Liver (tissue), 9 donors: Measurements from ENCODE around the gene OOSP4B. TPM values are rescaled to one million over a fixed set of nuclear protein-coding genes. Genes with fewer than 3 reads are reported as not detected.
"Not testable (repeated sequence)": the region's sequence is repeated elsewhere in the genome, so short reads cannot be mapped to it uniquely, and the experiment has no call there.

Source experiments
- DNase-seq: peaks from one replicate; pipeline ENCODE4 v3.0.0-alpha.2; 2017; ENCODE audit warnings: low spot score
- H3K27ac ChIP-seq, 2 donors: one replicate each; pipeline ENCODE4 v1.7.0; 2013; ENCODE audit warnings: inconsistent platforms in 2 of 2, low read length in 2 of 2, control low read depth in 1 of 2, low read depth in 1 of 2, mild to moderate bottlenecking in 1 of 2
- H3K27me3 ChIP-seq, 4 donors: one replicate each; pipeline versions ENCODE4 v1.6.1 to v1.7.0; 2013; ENCODE audit warnings: low read length in 3 of 4, inconsistent platforms in 1 of 4, mild to moderate bottlenecking in 1 of 4, moderate library complexity in 1 of 4; ENCODE audit not compliant: control insufficient read depth in 4 of 4, insufficient read depth in 4 of 4
- H3K36me3 ChIP-seq, 4 donors: one replicate each; pipeline versions ENCODE4 v1.6.1 to v1.7.0; 2013; ENCODE audit warnings: low read length in 3 of 4, mild to moderate bottlenecking in 3 of 4, low read depth in 1 of 4, moderate library complexity in 1 of 4; ENCODE audit not compliant: control insufficient read depth in 4 of 4, insufficient read depth in 3 of 4
- H3K4me1 ChIP-seq, 4 donors: one replicate each; pipeline versions ENCODE4 v1.6.1 to v1.7.0; 2013; ENCODE audit warnings: low read length in 3 of 4, mild to moderate bottlenecking in 3 of 4, moderate library complexity in 1 of 4; ENCODE audit not compliant: control insufficient read depth in 4 of 4, insufficient read depth in 4 of 4
- H3K4me3 ChIP-seq, 3 donors: one replicate each; pipeline versions ENCODE4 v1.6.1 to v1.7.0; 2013; ENCODE audit warnings: low read length in 3 of 3, control low read depth in 1 of 3, low read depth in 1 of 3, mild to moderate bottlenecking in 1 of 3
- H3K9ac ChIP-seq, 2 donors: one replicate each; pipeline ENCODE4 v1.7.0; 2013; ENCODE audit warnings: low read length in 2 of 2, mild to moderate bottlenecking in 2 of 2, moderate library complexity in 2 of 2, control low read depth in 1 of 2, low read depth in 1 of 2
- H3K9me3 ChIP-seq, 4 donors: one replicate each; pipeline versions ENCODE4 v1.6.1 to v1.7.0; 2013; ENCODE audit warnings: low read length in 3 of 4; ENCODE audit not compliant: control insufficient read depth in 4 of 4
- ATF3 ChIP-seq: IDR thresholded peaks from 2 replicates; pipeline ENCODE4 v1.6.1; 2016; ENCODE audit warnings: antibody characterized with exemption
- CTCF ChIP-seq: fragments of 150-350 bp; IDR thresholded peaks from 2 replicates; pipeline ENCODE4 v1.5.1; 2017; ENCODE audit warnings: improper control_type of control experiment, low read depth, low read length; ENCODE audit not compliant: missing input control
- EGR1 ChIP-seq, 2 donors: IDR thresholded peaks; 2 replicates each; pipeline ENCODE4 v1.6.1; 2016 to 2018; ENCODE audit warnings: antibody characterized with exemption in 2 of 2, low read depth in 2 of 2
- FOXA1 ChIP-seq: IDR thresholded peaks from 2 replicates; pipeline ENCODE4 v1.6.1; 2016; ENCODE audit warnings: antibody characterized with exemption
- FOXA2 ChIP-seq: IDR thresholded peaks from 2 replicates; pipeline ENCODE4 v1.6.1; 2016; ENCODE audit warnings: antibody characterized with exemption
- GABPA ChIP-seq, 2 donors: IDR thresholded peaks in 1 of 2; conservative IDR thresholded peaks in 1 of 2; 2 replicates each; pipeline ENCODE4 v1.6.1; 2016; ENCODE audit warnings: antibody characterized with exemption in 2 of 2, mild to moderate bottlenecking in 1 of 2, moderate library complexity in 1 of 2
- HNF4A ChIP-seq, 2 donors: conservative IDR thresholded peaks; 2 replicates each; pipeline ENCODE4 v1.6.1; 2016; ENCODE audit warnings: antibody characterized with exemption in 2 of 2, mild to moderate bottlenecking in 2 of 2
- HNF4G ChIP-seq: IDR thresholded peaks from 2 replicates; pipeline ENCODE4 v1.6.1; 2016; ENCODE audit warnings: antibody characterized with exemption
- JUND ChIP-seq, 2 donors: IDR thresholded peaks; 2 replicates each; pipeline ENCODE4 v1.6.1; 2016; ENCODE audit warnings: antibody characterized with exemption in 2 of 2
- MAX ChIP-seq: IDR thresholded peaks from 2 replicates; pipeline ENCODE4 v1.6.1; 2016; ENCODE audit warnings: antibody characterized with exemption
- NR2F2 ChIP-seq: IDR thresholded peaks from 2 replicates; pipeline ENCODE4 v1.6.1; 2016; ENCODE audit warnings: antibody characterized with exemption
- REST ChIP-seq: IDR thresholded peaks from 2 replicates; pipeline ENCODE4 v1.6.1; 2016; ENCODE audit warnings: antibody characterized with exemption, mild to moderate bottlenecking
- RXRA ChIP-seq, 2 donors: IDR thresholded peaks; 2 replicates each; pipeline ENCODE4 v1.6.1; 2017 to 2018; ENCODE audit warnings: antibody characterized with exemption in 2 of 2, mild to moderate bottlenecking in 1 of 2
- SP1 ChIP-seq: IDR thresholded peaks from 2 replicates; pipeline ENCODE4 v1.6.1; 2018; ENCODE audit warnings: antibody characterized with exemption, mild to moderate bottlenecking
- TAF1 ChIP-seq: conservative IDR thresholded peaks from 2 replicates; pipeline ENCODE4 v1.6.1; 2016; ENCODE audit warnings: antibody characterized with exemption, mild to moderate bottlenecking
- YY1 ChIP-seq: IDR thresholded peaks from 2 replicates; pipeline ENCODE4 v1.6.1; 2016; ENCODE audit warnings: antibody characterized with exemption, mild to moderate bottlenecking
- ZBTB33 ChIP-seq: IDR thresholded peaks from 2 replicates; pipeline ENCODE4 v1.6.1; 2016; ENCODE audit warnings: antibody characterized with exemption
- WGBS: extraction: QIAGEN DNeasy Blood & Tissue Kit; methylation state at CpG from one replicate; pipeline ENCODE4 v1.1.7; 2013; 5-methylcytosine and 5-hydroxymethylcytosine counted together
- polyA plus RNA-seq, 2 donors: library from polyadenylated mRNA; stranded (reverse) in 1 of 2; unstranded in 1 of 2; fragments of 200-250 nt in 1 of 2; fragments of >200 nt in 1 of 2; fragmentation: Nextera tagmentation in 1 of 2; extraction: Ambion mirVana in 1 of 2; gene quantifications; one replicate each; pipeline versions ENCODE4 v1.2.1 to v1.2.3, GENCODE V29; 2013 to 2015
- total RNA-seq, 2 donors: library from RNA; depleted of rRNA; stranded (reverse); fragments of >200 nt; gene quantifications; one replicate each; pipeline ENCODE4 v1.2.3, GENCODE V29; 2014
- donor health status: healthy.
- donor health status: healthy.
- donor health status: healthy.
- donor health status: healthy.
- donor health status: healthy.

The OOSP4B gene
- total and polyA plus RNA-seq, 4 donors = not detected

GRCh38 chr11:59973097-59973496 lies 43.9 kb upstream of the OOSP4B start:
- no peak for DNase-seq
- Histone ChIP-seq H3K4me1 (no peaks in the 10 kb centered on the region), H3K9ac (no peak overlapping the region), H3K27me3 (peaks cover 0 to 3% (median 0%) of the 10 kb centered on the region in 4 donors), H3K9me3 (no peaks in the 10 kb centered on the region), H3K4me3 (no peak overlapping the region), H3K27ac (no peak overlapping the region), H3K36me3 (no peaks in the 10 kb centered on the region)
- WGBS = 49% methylated on average over 5 of the region's 5 CpGs
- TF ChIP-seq HNF4A (conservative IDR thresholded peaks at IDR 0.05) = no peak
- no peak for TF ChIP-seq SP1
- no peak for TF ChIP-seq NR2F2
- no peak for TF ChIP-seq GABPA (IDR thresholded peaks at IDR 0.05 in 1 of 2, conservative IDR thresholded peaks at IDR 0.05 in 1 of 2)
- no peak for TF ChIP-seq TAF1
- TF ChIP-seq YY1 = no peak
- TF ChIP-seq RXRA (IDR thresholded peaks at IDR 0.05) = no peak
- TF ChIP-seq ATF3 = no peak

- H3K4me3 ChIP-seq = no peak overlapping the region
- H3K9me3 ChIP-seq = no peaks in the 10 kb centered on the region
- H3K36me3 ChIP-seq = no peaks in the 10 kb centered on the region
- no peaks in the 10 kb centered on the region for H3K4me1 ChIP-seq
- WGBS = 95% methylated on average over 4 of the region's 4 CpGs
- H3K27ac ChIP-seq = no peak overlapping the region
- TF ChIP-seq YY1 = no peak
- no peak for TF ChIP-seq REST
- TF ChIP-seq RXRA (IDR thresholded peaks at IDR 0.05) = no peak
- no peak for TF ChIP-seq MAX
- no peak for TF ChIP-seq FOXA2
- no peak for TF ChIP-seq HNF4G
- no peak for TF ChIP-seq SP1
- TF ChIP-seq FOXA1 = no peak
- TF ChIP-seq ZBTB33 = no peak
- no peak for TF ChIP-seq CTCF
- TF ChIP-seq EGR1 (IDR thresholded peaks at IDR 0.05; ENCODE audit: low read depth in 2 of 2) = no peak
- TF ChIP-seq HNF4A (conservative IDR thresholded peaks at IDR 0.05) = no peak
- TF ChIP-seq JUND (IDR thresholded peaks at IDR 0.05) = no peak
- no peak for TF ChIP-seq ATF3
- no peak for TF ChIP-seq GABPA (IDR thresholded peaks at IDR 0.05 in 1 of 2, conservative IDR thresholded peaks at IDR 0.05 in 1 of 2)
- TF ChIP-seq TAF1 = no peak
- TF ChIP-seq NR2F2 = no peak
- no peak overlapping the region for H3K9ac ChIP-seq
- H3K27me3 ChIP-seq = peaks cover 0 to 7% (median 0%) of the 10 kb centered on the region in 4 donors
- no peak for DNase-seq
These were observed 35.7 kb upstream of the OOSP4B start for GRCh38 chr11:59981106-59981770.

- DNase-seq, H3K9ac ChIP-seq, H3K4me3 ChIP-seq, H3K27me3 ChIP-seq, H3K36me3 ChIP-seq, H3K4me1 ChIP-seq, H3K27ac ChIP-seq, H3K9me3 ChIP-seq: not testable (repeated sequence)
- 57% methylated on average over 4 of the region's 4 CpGs for WGBS
These were observed 34.9 kb upstream of the OOSP4B start for GRCh38 chr11:59982037-59982436.
